Measurements from ENCODE around the gene RBPJ.

Gene RBPJ

DNA sequence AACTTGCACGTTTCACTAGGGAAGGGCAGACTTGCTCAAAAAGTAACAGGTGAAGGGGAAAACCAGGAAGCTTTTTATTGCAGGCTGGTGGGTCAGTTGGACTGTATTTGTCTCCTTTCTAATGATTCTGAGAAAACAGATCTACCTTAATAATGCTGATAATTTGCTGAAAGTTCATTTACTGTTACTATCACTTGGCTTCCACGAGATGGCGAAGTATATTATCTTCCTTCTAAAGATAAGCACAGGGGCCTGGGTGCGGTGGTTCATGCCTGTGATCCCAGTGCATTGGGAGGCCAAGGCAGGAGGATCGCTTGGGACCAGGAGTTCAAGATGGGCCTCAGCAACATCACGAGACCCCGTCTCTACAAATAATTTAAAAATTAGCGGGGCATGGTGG lies 153.1 kb downstream of the RBPJ start:
- H3K4me3 ChIP-seq (ENCODE audit: low read length), result no peak overlapping the region
- no peak for DNase-seq (ENCODE audit: low read depth)
- TF ChIP-seq, protein P1, sequence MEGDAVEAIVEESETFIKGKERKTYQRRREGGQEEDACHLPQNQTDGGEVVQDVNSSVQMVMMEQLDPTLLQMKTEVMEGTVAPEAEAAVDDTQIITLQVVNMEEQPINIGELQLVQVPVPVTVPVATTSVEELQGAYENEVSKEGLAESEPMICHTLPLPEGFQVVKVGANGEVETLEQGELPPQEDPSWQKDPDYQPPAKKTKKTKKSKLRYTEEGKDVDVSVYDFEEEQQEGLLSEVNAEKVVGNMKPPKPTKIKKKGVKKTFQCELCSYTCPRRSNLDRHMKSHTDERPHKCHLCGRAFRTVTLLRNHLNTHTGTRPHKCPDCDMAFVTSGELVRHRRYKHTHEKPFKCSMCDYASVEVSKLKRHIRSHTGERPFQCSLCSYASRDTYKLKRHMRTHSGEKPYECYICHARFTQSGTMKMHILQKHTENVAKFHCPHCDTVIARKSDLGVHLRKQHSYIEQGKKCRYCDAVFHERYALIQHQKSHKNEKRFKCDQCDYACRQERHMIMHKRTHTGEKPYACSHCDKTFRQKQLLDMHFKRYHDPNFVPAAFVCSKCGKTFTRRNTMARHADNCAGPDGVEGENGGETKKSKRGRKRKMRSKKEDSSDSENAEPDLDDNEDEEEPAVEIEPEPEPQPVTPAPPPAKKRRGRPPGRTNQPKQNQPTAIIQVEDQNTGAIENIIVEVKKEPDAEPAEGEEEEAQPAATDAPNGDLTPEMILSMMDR (conservative IDR thresholded peaks at IDR 0.05; ENCODE audit: low read length), result no peak

DNA sequence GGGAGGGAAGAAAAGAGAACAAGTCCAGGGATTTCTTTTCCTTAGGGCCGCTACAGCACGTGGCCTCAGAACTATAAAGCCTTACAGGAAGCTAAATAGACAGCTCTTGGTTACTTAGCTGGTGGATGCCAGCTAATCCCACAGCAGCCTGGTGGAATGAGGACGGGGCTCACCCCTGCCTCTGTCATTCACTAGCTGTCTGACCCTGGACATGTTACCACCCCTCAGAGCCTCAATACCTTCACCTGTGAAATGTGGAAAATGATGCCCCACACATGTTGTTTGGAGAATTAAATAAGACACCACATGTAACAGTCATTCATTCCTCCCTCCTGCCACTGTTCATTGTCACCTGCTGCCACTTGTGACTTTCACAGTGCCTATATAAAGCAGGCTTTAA lies 153.7 kb downstream of the RBPJ start:
- TF ChIP-seq, protein P1 (conservative IDR thresholded peaks at IDR 0.05; ENCODE audit: low read length), result no peak
- no peak for DNase-seq (ENCODE audit: low read depth)
- H3K4me3 ChIP-seq (ENCODE audit: low read length), result no peak overlapping the region

DNA sequence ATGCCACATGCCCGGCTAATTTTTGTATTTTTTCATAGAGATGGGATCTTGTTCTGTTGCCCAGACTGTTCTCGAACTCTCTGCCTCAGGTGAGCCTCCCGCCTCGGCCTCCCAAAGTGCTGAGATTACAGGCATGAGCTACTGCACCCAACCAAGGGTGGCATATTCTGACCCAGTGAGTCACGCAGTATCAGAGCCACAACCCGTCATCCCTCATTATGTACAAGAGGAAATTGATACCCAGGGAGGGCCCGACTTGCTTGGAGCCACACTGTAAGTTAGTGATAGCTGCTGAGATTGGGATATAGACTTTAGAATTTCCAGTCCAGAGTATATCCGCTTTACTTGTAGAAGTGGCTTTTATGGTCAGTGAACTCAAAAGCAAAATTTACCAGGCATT lies 154.9 kb downstream of the RBPJ start:
- no peak for DNase-seq (ENCODE audit: low read depth)
- TF ChIP-seq, protein P1 (conservative IDR thresholded peaks at IDR 0.05; ENCODE audit: low read length), result no peak
- H3K4me3 ChIP-seq (ENCODE audit: low read length), result no peak overlapping the region

DNA sequence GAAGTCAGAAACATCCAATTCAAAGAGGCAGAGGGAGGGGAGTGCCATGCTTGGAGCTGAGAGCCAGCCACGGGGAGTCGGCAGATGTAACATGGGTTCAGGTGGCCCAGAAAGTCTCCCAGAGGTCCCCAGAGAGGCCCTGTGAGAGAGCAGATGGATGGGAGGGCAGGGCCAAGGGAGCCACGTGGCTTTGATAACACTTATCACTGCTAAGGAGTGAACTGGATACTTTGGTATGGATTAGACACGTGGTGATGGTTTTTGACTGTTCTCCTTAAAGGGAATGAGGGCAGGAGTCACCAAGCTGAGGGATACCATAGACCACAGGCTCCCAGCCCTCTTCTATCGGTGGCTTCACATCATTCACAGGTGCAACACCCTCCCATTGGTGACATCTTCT lies 155.7 kb downstream of the RBPJ start:
- no peak overlapping the region for H3K4me3 ChIP-seq (ENCODE audit: low read length)
- TF ChIP-seq, protein P1 (conservative IDR thresholded peaks at IDR 0.05; ENCODE audit: low read length), result no peak
- no peak for DNase-seq (ENCODE audit: low read depth)

DNA sequence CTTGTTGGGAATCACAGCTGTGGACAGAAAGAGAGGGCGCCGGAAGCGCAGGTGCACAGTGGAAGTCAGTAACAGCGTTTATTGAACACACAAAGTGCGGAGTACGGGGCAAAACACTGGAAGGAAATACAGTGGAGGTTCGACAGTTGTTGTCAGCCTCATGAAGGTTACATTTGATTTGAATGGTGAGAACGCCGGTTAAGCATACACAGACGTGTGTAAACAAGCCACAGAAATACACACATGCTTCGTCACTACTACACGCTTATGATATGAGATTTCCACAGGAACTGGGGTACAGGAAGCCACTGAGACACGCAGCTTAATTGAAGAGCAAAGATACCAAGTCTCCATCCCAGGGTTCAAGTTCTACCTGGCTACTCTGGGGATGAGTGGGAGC lies 157.5 kb downstream of the RBPJ start:
- TF ChIP-seq, protein P1 (conservative IDR thresholded peaks at IDR 0.05; ENCODE audit: low read length), result no peak
- no peak overlapping the region for H3K4me3 ChIP-seq (ENCODE audit: low read length)
- no peak for DNase-seq (ENCODE audit: low read depth)

DNA sequence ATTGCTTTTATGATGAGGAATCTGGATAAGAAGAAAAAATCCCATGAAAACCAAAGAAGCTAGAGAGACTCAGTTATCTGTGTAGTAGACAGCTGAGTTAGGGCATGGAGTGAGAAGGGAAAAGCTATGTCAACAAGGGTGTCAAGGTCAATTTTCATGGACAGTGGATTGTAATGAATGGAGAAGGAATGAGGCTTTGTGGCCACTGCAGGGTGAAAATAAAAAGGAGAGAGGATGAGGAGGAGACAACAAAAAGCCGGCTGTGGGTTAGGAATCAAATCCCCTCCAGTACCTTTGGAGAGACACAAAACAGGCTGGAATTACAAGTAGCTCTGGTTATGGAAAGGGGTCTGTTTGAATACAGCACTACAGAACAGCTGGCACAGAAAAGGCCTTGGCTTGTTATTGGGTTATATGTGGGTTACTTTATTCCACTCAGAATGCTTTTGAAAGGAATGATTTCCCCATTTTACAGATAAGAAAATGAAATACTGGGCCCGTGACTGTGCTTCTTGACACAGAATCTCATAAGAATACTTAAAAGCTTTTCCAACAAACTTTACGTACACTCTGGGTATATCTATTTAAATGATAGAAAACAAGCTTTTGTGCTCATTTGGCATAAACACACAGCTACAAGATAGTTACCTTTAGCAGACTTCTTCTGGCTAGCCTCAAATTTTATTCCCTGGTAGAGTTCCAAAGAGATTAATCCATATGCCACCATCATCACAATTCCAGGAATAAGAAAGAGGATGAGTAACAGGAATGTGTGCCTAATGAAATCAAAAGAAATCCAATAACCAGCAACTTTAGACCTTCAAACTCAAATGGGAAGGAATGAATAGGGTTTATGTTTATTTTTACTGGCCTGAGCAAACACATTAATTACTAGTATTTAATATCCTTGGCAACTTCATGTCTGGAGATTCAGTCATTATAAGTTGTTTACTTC lies 162.0 kb downstream of the RBPJ start:
- DNase-seq (ENCODE audit: low read depth), result peak; percentile 14

More for the DNA sequence above, 162.0 kb downstream of the RBPJ start:
- H3K4me3 ChIP-seq (ENCODE audit: low read length), result no peak overlapping the region
- TF ChIP-seq, protein P1 (conservative IDR thresholded peaks at IDR 0.05; ENCODE audit: low read length), result no peak
